Measurements from ENCODE around the gene SNRPD3.
"Not testable (repeated sequence)": the region's sequence is repeated elsewhere in the genome, so short reads cannot be mapped to it uniquely, and the experiment has no call there.

Gene SNRPD3

GRCh38 chr22:24550028-24550901 lies 5.5 kb upstream of the SNRPD3 start:
- Mint-ChIP-seq H3K9me3 (no peaks in the 10 kb centered on the region), H3K36me3 (peaks cover 55% of the 10 kb centered on the region), H3K4me1 (peaks cover 40% of the 10 kb centered on the region), H3K27ac (peak overlapping the region; percentile 72), H3K4me3 (no peak overlapping the region)
- ATAC-seq: no peak
- DNase-seq (ENCODE audit: low spot score in 2 of 2): no peak

- H3K4me3 Mint-ChIP-seq: no peak overlapping the region
- H3K27ac Mint-ChIP-seq: peak overlapping the region; percentile 72
- peaks cover 55% of the 10 kb centered on the region for H3K36me3 Mint-ChIP-seq
- ATAC-seq: no peak
- no peak for DNase-seq (ENCODE audit: low spot score in 2 of 2)
- no peaks in the 10 kb centered on the region for H3K9me3 Mint-ChIP-seq
- H3K4me1 Mint-ChIP-seq: peaks cover 40% of the 10 kb centered on the region
Measured at GRCh38 chr22:24550902-24551435, 4.8 kb upstream of the SNRPD3 start.

- H3K36me3 Mint-ChIP-seq: peaks cover 53% of the 10 kb centered on the region
- peak overlapping the region; percentile 99 for H3K4me3 Mint-ChIP-seq
- peak overlapping the region; percentile 98 for H3K27ac Mint-ChIP-seq
- not testable (repeated sequence) for ATAC-seq; DNase-seq (ENCODE audit: low spot score in 2 of 2); H3K9me3 Mint-ChIP-seq
- H3K4me1 Mint-ChIP-seq: peaks cover 54% of the 10 kb centered on the region
Measured at GRCh38 chr22:24552503-24553286, 3.1 kb upstream of the SNRPD3 start.

- DNase-seq (ENCODE audit: low spot score in 2 of 2) (no peak), ATAC-seq (no peak)
- Mint-ChIP-seq H3K4me3 (peak overlapping the region; percentile 99), H3K4me1 (peaks cover 65% of the 10 kb centered on the region), H3K9me3 (no peaks in the 10 kb centered on the region), H3K27ac (peak overlapping the region; percentile 98), H3K36me3 (peaks cover 53% of the 10 kb centered on the region)
Measured at GRCh38 chr22:24553597-24554312, 2.0 kb upstream of the SNRPD3 start.

GRCh38 chr22:24554313-24555164 lies 1.3 kb upstream of the SNRPD3 start, which contains the start of gene GUCD1:
GUCD1 (minus strand) TSS chr22:24555138; CDS start chr22:24554991, 147 bp downstream.
- DNase-seq (ENCODE audit: low spot score in 2 of 2) (peak; percentile 13 to 70), ATAC-seq (no peak)
- H3K4me1 Mint-ChIP-seq: peaks cover 72% of the 10 kb centered on the region
- H3K27ac Mint-ChIP-seq: peak within 1 kb of the TSS; percentile 98
- H3K4me3 Mint-ChIP-seq: peak within 1 kb of the TSS; percentile 99
- peaks cover 54% of the 10 kb centered on the region for H3K36me3 Mint-ChIP-seq
- no peaks in the 10 kb centered on the region for H3K9me3 Mint-ChIP-seq

- peak overlapping the region; percentile 7 for H3K27ac Mint-ChIP-seq
- ATAC-seq: no peak
- no peak overlapping the region for H3K4me3 Mint-ChIP-seq
- no peaks in the 10 kb centered on the region for H3K9me3 Mint-ChIP-seq
- no peak for DNase-seq (ENCODE audit: low spot score in 2 of 2)
- peaks cover 61% of the 10 kb centered on the region for H3K4me1 Mint-ChIP-seq
- H3K36me3 Mint-ChIP-seq: peaks cover 93% of the 10 kb centered on the region
Measured at GRCh38 chr22:24559471-24559870, 3.7 kb downstream of the SNRPD3 start.

GRCh38 chr22:24563246-24563645 lies 7.4 kb downstream of the SNRPD3 start:
- ATAC-seq (no peak), DNase-seq (ENCODE audit: low spot score in 2 of 2) (no peak)
- no peak overlapping the region for H3K4me3 Mint-ChIP-seq
- H3K27ac Mint-ChIP-seq: peak overlapping the region; percentile 78
- H3K4me1 Mint-ChIP-seq: peaks cover 55% of the 10 kb centered on the region
- H3K9me3 Mint-ChIP-seq: no peaks in the 10 kb centered on the region
- peaks cover 99% of the 10 kb centered on the region for H3K36me3 Mint-ChIP-seq

- H3K4me1 Mint-ChIP-seq: peaks cover 42% of the 10 kb centered on the region
- peaks cover 99% of the 10 kb centered on the region for H3K36me3 Mint-ChIP-seq
- ATAC-seq (no peak), DNase-seq (ENCODE audit: low spot score in 2 of 2) (no peak)
- H3K4me3 Mint-ChIP-seq: no peak overlapping the region
- peak overlapping the region; percentile 78 for H3K27ac Mint-ChIP-seq
- no peaks in the 10 kb centered on the region for H3K9me3 Mint-ChIP-seq
Measured at GRCh38 chr22:24564376-24565058, 8.7 kb downstream of the SNRPD3 start.

GRCh38 chr22:24565077-24565476 lies 9.3 kb downstream of the SNRPD3 start:
- no peak for ATAC-seq
- Mint-ChIP-seq H3K4me3 (no peak overlapping the region), H3K4me1 (peaks cover 41% of the 10 kb centered on the region), H3K9me3 (no peaks in the 10 kb centered on the region), H3K36me3 (peaks cover 99% of the 10 kb centered on the region), H3K27ac (peak overlapping the region; percentile 0)
- no peak for DNase-seq (ENCODE audit: low spot score in 2 of 2)

- H3K4me1 Mint-ChIP-seq: peaks cover 32% of the 10 kb centered on the region
- peaks cover 99% of the 10 kb centered on the region for H3K36me3 Mint-ChIP-seq
- peak overlapping the region; percentile 19 for H3K27ac Mint-ChIP-seq
Measured at GRCh38 chr22:24566899-24567511, 11.2 kb downstream of the SNRPD3 start.

GRCh38 chr22:24567668-24568067 lies 11.9 kb downstream of the SNRPD3 start:
- no peak overlapping the region for H3K27ac Mint-ChIP-seq
- H3K9me3 Mint-ChIP-seq: no peaks in the 10 kb centered on the region
- H3K36me3 Mint-ChIP-seq: peaks cover 99% of the 10 kb centered on the region
- ATAC-seq (no peak), DNase-seq (ENCODE audit: low spot score in 2 of 2) (no peak)
- no peak overlapping the region for H3K4me3 Mint-ChIP-seq
- H3K4me1 Mint-ChIP-seq: peaks cover 29% of the 10 kb centered on the region

More at GRCh38 chr22:24566899-24567511, 11.2 kb downstream of the SNRPD3 start:
- DNase-seq (ENCODE audit: low spot score in 2 of 2) (no peak), ATAC-seq (no peak)
- H3K4me3 Mint-ChIP-seq: no peak overlapping the region
- H3K9me3 Mint-ChIP-seq: no peaks in the 10 kb centered on the region

GRCh38 chr22:24571266-24571665 lies 15.5 kb downstream of the SNRPD3 start:
- no peak for ATAC-seq
- H3K27ac Mint-ChIP-seq: no peak overlapping the region
- peaks cover 98% of the 10 kb centered on the region for H3K36me3 Mint-ChIP-seq
- H3K9me3 Mint-ChIP-seq: no peaks in the 10 kb centered on the region
- peaks cover 11% of the 10 kb centered on the region for H3K4me1 Mint-ChIP-seq
- no peak overlapping the region for H3K4me3 Mint-ChIP-seq
- DNase-seq (ENCODE audit: low spot score in 2 of 2): no peak

- ATAC-seq: no peak
- peaks cover 64% of the 10 kb centered on the region for H3K36me3 Mint-ChIP-seq
- H3K4me1 Mint-ChIP-seq: no peaks in the 10 kb centered on the region
- H3K4me3 Mint-ChIP-seq: no peak overlapping the region
- no peak for DNase-seq (ENCODE audit: low spot score in 2 of 2)
- no peaks in the 10 kb centered on the region for H3K9me3 Mint-ChIP-seq
- peak overlapping the region; percentile 85 for H3K27ac Mint-ChIP-seq
Measured at GRCh38 chr22:24576778-24577177, 21.0 kb downstream of the SNRPD3 start.
